Uterus (tissue), 2 donors: Measurements from ENCODE around the gene HSPBP1.

ENCODE experiments used
- POLR2A ChIP-seq, 2 donors: fragments of 450-650 bp; IDR thresholded peaks; one replicate each; pipeline ENCODE4 v1.6.1; 2016; ENCODE audit warnings: antibody characterized with exemption in 2 of 2, mild to moderate bottlenecking in 1 of 2, moderate library complexity in 1 of 2
- TF ChIP-seq, protein P1 (sequence below), 4 experiments: fragments of 200-600 bp in 2 of 4; fragments of 450-650 bp in 2 of 4; sonication (generic) in 2 of 4; IDR thresholded peaks; one replicate each; pipeline ENCODE4 v1.5.1; 2016 to 2019; ENCODE audit warnings: antibody characterized with exemption in 4 of 4, mild to moderate bottlenecking in 2 of 4, moderate library complexity in 1 of 4

DNA sequence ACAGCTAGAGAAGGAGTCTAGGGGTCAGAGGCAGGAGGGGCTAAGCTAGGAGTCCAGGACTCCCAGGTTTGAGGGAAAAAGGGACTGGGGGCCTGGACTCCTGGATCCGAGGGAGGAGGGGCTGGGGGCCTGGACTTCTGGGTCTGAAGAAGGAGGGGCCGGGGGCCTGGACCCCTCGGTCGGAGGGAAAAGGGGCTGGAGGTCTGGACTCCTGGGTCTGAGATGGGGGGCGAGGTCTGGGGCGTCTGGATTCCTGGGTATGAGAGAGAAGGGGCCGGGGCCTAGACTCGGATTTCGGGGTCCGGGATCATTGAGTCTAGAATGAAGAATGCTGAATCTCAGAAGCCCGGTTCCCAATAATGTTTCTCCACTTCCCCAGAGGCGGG lies 22.4 kb upstream of the HSPBP1 start:
- TF ChIP-seq, protein P1, sequence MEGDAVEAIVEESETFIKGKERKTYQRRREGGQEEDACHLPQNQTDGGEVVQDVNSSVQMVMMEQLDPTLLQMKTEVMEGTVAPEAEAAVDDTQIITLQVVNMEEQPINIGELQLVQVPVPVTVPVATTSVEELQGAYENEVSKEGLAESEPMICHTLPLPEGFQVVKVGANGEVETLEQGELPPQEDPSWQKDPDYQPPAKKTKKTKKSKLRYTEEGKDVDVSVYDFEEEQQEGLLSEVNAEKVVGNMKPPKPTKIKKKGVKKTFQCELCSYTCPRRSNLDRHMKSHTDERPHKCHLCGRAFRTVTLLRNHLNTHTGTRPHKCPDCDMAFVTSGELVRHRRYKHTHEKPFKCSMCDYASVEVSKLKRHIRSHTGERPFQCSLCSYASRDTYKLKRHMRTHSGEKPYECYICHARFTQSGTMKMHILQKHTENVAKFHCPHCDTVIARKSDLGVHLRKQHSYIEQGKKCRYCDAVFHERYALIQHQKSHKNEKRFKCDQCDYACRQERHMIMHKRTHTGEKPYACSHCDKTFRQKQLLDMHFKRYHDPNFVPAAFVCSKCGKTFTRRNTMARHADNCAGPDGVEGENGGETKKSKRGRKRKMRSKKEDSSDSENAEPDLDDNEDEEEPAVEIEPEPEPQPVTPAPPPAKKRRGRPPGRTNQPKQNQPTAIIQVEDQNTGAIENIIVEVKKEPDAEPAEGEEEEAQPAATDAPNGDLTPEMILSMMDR (IDR thresholded peaks at IDR 0.05): no peak
- no peak for TF ChIP-seq POLR2A (IDR thresholded peaks at IDR 0.05)
